GM13977 (cell line): ENCODE data around the gene HAGH.

Source experiments
- DNase-seq: peaks from one replicate; pipeline ENCODE4 v3.0.0; 2012; ENCODE audit warnings: low spot score
- CTCF ChIP-seq: IDR thresholded peaks from 2 replicates; pipeline ENCODE4 v1.5.1; 2012; ENCODE audit warnings: mild to moderate bottlenecking, control low read depth; ENCODE audit not compliant: insufficient read depth; ENCODE audit errors: extremely low read depth, missing control alignments
- in situ Hi-C: fragments of 300-500 bp; cut with MboI; formaldehyde crosslinking; loops from one replicate; pipeline ENCODE4 v1.12.0; 2022; ENCODE audit warnings: low sequenced_read_pairs, low pct_unique_long_range_greater_than_20kb, mixed read lengths, inconsistent platforms; ENCODE audit not compliant: unreplicated experiment

The HAGH gene

GRCh38 chr16:1794908-1795666 lies 31.5 kb downstream of the HAGH start:
- DNase-seq: no peak
- TF ChIP-seq CTCF: no peak
- in situ Hi-C loops: no loop called here

DNA sequence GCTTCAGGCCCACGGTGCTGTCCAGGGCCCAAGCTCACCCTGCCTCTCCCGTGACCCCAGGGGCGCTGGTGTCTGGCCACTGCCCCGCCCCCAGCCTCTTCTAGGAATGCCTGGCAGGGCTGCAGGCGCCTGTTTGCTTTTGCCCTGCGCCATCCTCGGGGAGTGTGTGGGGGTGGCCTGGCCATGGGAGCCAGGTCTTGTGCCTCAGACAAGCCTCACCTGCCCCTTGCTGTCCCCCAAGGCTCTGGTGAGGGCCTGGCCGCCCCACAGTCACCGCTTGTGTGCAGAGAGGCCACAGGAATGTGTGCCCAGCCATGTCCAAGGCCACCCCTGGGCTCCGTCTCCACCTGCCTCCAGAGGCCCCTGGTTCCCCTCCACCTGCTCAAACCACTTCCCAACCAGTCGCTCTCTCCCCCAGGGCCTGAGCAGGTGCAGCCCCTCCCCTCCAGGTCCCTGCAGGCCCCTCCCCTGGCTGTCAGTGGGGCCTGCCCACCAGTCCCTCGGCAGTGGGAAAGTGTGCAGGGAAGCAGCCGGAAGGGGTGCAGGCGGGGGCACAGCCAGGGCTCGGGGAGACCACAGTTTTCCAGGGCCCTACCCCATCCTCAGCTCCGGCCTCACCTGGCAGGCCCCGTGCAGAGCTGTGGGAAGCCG lies 32.3 kb downstream of the HAGH start:
- in situ Hi-C loops: no loop called here
- no peak for DNase-seq

GRCh38 chr16:1793578-1794220 lies 32.9 kb downstream of the HAGH start, which contains the start of gene IGFALS:
IGFALS (minus strand) TSS chr16:1793705; CDS start chr16:1793652, 53 bp downstream.
- no peak for DNase-seq
- TF ChIP-seq CTCF: no peak
- in situ Hi-C loops: no loop called here

More for the DNA sequence above, 32.3 kb downstream of the HAGH start:
- no peak for TF ChIP-seq CTCF

DNA sequence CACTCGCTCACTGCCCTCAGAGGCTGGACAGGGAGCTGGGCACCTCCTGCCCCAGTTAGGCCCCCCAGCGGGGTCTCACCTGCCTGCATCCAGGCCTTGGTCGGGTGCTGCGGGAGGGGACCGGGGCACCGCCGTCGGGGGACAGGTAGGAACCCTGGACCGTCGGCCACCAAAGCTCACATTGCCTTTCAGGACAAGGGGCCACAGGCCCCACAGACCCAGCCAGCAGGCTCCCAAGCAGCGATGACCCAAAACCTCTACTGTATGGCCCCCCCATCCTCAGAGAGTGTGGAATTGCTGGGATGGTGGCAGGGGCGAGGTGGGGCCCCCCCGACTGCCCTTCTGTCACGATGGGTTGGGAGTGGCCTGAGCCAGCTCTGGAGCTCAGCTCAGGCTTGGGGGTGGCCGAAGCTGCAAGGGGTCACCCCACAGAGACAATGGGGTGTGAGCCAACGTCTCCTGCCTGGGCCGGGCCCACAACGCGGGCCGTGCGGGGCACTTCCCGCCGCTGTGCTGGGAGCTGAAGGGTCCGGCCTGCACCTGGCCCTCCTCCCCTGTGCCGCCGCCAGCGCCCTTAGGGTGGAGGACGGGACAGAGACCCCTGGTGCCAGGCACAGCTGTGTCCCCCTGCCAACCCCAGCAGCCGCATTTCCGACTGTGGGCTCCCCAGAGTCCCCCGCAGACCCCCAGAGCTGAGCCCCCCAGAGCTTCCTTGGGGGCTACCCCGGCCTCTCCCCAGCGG lies 33.6 kb downstream of the HAGH start:
- in situ Hi-C loops: no loop called here
- TF ChIP-seq CTCF: no peak
- no peak for DNase-seq

DNA sequence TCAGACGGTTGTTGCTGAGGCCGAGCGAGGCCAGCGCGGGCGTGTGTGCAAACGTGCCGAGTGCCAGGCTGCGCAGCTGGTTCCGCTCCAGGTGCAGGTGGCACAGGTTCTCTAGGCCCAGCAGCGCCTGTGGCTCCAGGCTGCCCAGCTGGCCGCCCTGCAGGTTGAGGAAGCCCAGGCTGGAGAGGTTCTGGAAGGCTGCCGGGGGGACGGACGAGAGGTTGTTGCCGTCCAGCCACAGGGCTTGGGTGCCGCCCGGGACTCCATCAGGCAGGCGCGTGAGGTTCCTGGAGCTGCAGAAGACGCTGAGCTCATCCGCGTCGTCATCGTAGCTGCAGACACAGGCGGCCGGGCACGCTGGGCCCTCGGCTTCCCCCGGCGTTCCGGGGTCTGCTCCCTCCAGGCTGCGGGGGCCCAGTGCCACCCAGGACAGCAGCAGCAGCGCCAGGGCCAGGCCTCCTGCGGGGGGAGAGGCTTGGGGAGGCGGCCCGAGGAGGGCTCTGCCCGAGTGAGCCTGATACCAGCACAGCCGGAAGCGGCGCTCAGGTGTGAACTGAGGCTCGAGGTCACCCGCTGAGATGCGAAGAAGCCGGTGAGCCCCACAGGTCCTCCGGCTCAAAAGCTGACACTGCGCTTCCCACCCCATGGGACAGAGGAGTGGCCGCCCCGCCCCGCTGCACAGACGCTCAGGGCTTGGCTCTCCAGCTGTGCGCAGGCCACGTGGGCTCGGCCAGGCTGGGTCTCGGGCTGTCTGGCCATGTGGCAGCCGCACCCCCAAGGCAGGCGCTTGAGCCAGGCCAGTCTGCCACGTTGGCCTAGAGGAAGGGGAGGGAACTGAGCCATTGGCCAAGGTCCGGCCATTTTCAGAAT lies 34.4 kb downstream of the HAGH start:
- no peak for TF ChIP-seq CTCF
- no peak for DNase-seq
- in situ Hi-C loops: no loop called here
